ENCODE measurements around the gene LHX4.

LHX4 gene

GRCh38 chr1:180271272-180272255 is 41.5 kb downstream of the LHX4 start:
- no peak for DNase-seq (ENCODE audit: low spot score)

GRCh38 chr1:180272395-180272794 is 42.3 kb downstream of the LHX4 start:
- DNase-seq (ENCODE audit: low spot score) = no peak

- DNase-seq (ENCODE audit: low spot score) = no peak
Observed at GRCh38 chr1:180273066-180273465, 43.0 kb downstream of the LHX4 start.

- DNase-seq (ENCODE audit: low spot score) = no peak
Observed at GRCh38 chr1:180274221-180274620, 44.2 kb downstream of the LHX4 start.

GRCh38 chr1:180275726-180276125 is 45.7 kb downstream of the LHX4 start:
- no peak for DNase-seq (ENCODE audit: low spot score)

- no peak for DNase-seq (ENCODE audit: low spot score)
Observed at GRCh38 chr1:180277476-180278193, 47.6 kb downstream of the LHX4 start.

- DNase-seq (ENCODE audit: low spot score) = no peak
Observed at GRCh38 chr1:180278194-180278515, 48.1 kb downstream of the LHX4 start.

- DNase-seq (ENCODE audit: low spot score) = no peak
Observed at GRCh38 chr1:180278596-180279395, 48.7 kb downstream of the LHX4 start.

- no peak for DNase-seq (ENCODE audit: low spot score)
Observed at GRCh38 chr1:180279651-180280050, 49.6 kb downstream of the LHX4 start.

GRCh38 chr1:180280617-180281016 is 50.6 kb downstream of the LHX4 start:
- no peak for DNase-seq (ENCODE audit: low spot score)

GRCh38 chr1:180281490-180281889 is 51.4 kb downstream of the LHX4 start:
- DNase-seq (ENCODE audit: low spot score) = no peak

- no peak for DNase-seq (ENCODE audit: low spot score)
Observed at GRCh38 chr1:180282401-180283044, 52.5 kb downstream of the LHX4 start.

GRCh38 chr1:180283098-180283497 is 53.0 kb downstream of the LHX4 start:
- DNase-seq (ENCODE audit: low spot score) = no peak

- no peak for DNase-seq (ENCODE audit: low spot score)
Observed at GRCh38 chr1:180286417-180286816, 56.4 kb downstream of the LHX4 start.

- DNase-seq (ENCODE audit: low spot score) = no peak
Observed at GRCh38 chr1:180287988-180288705, 58.1 kb downstream of the LHX4 start.

GRCh38 chr1:180288940-180289339 is 58.9 kb downstream of the LHX4 start:
- no peak for DNase-seq (ENCODE audit: low spot score)

- DNase-seq (ENCODE audit: low spot score) = no peak
Observed at GRCh38 chr1:180290265-180291001, 60.4 kb downstream of the LHX4 start.

GRCh38 chr1:180291004-180291403 is 60.9 kb downstream of the LHX4 start:
- no peak for DNase-seq (ENCODE audit: low spot score)

GRCh38 chr1:180294711-180295110 is 64.6 kb downstream of the LHX4 start:
- no peak for DNase-seq (ENCODE audit: low spot score)

GRCh38 chr1:180295999-180296398 is 65.9 kb downstream of the LHX4 start:
- no peak for DNase-seq (ENCODE audit: low spot score)

Data from HuH-7 (cell line).